ENCODE data around the gene LRRC59. TPM values are rescaled to one million over a fixed set of nuclear protein-coding genes. Genes with fewer than 3 reads are reported as not detected.
A peak's percentile ranks its signal among the peaks of the same experiment; 100 is the strongest.

Gene LRRC59
- total and polyA plus RNA-seq, 7 donors, result 32.4 to 116 (median 38.8) TPM

GRCh38 chr17:50372758-50373556, 24.4 kb downstream of the LRRC59 start, which contains the start of the genes EME1 and MRPL27:
EME1 (plus strand) TSS chr17:50373229; CDS start chr17:50375209, 1,980 bp downstream.
MRPL27 (minus strand) TSS chr17:50373184; CDS start chr17:50373170, 14 bp downstream.
- Histone ChIP-seq H3K4me1 (peaks cover 0 to 22% (median 17%) of the 10 kb centered on the region in 4 donors), H3K36me3 (peaks cover 9 to 29% (median 21%) of the 10 kb centered on the region in 4 donors), H3K27me3 (no peaks in the 10 kb centered on the region), H3K27ac (peak within 1 kb of the TSS; percentile 84 to 93 (median 90)), H3K4me3 (peak within 1 kb of the TSS; percentile 57 to 77 (median 76)), H3K9me3 (no peaks in the 10 kb centered on the region)
- TF ChIP-seq CTCF (IDR thresholded peaks at IDR 0.05) (no peak), EP300 (IDR thresholded peaks at IDR 0.05) (no peak), POLR2AphosphoS5 (IDR thresholded peaks at IDR 0.05) (peak; percentile 70 to 81 (median 79)), POLR2A (IDR thresholded peaks at IDR 0.05) (peak in 1 of 2 donors; percentile 46)
- intact Hi-C loops (cut with DNase I), result no loop called here
- peak; percentile 92 for DNase-seq
- WGBS, 2 donors, result 2% methylated on average over 42 of the region's 42 CpGs

GRCh38 chr17:50372222-50372757, 25.0 kb downstream of the LRRC59 start:
- Histone ChIP-seq H3K4me1 (peaks cover 0 to 22% (median 17%) of the 10 kb centered on the region in 4 donors), H3K36me3 (peaks cover 16 to 35% (median 27%) of the 10 kb centered on the region in 4 donors), H3K27ac (peak overlapping the region; percentile 84 to 93 (median 90)), H3K9me3 (no peaks in the 10 kb centered on the region), H3K27me3 (no peaks in the 10 kb centered on the region), H3K4me3 (peak overlapping the region; percentile 57 to 77 (median 76))
- intact Hi-C loops (cut with DNase I), result no loop called here
- TF ChIP-seq POLR2A (IDR thresholded peaks at IDR 0.05) (no peak), EP300 (IDR thresholded peaks at IDR 0.05) (no peak), POLR2AphosphoS5 (IDR thresholded peaks at IDR 0.05) (no peak), CTCF (IDR thresholded peaks at IDR 0.05) (no peak)
- no peak for DNase-seq
- 8 to 20% methylated on average over 14 of the region's 14 CpGs for WGBS, 2 donors

- Histone ChIP-seq H3K4me1 (peaks cover 0 to 22% (median 17%) of the 10 kb centered on the region in 4 donors), H3K4me3 (no peak overlapping the region), H3K36me3 (peaks cover 16 to 43% (median 33%) of the 10 kb centered on the region in 4 donors), H3K9me3 (no peaks in the 10 kb centered on the region), H3K27ac (no peak overlapping the region), H3K27me3 (no peaks in the 10 kb centered on the region)
- intact Hi-C loops (cut with DNase I), result no loop called here
- no peak for TF ChIP-seq POLR2AphosphoS5 (IDR thresholded peaks at IDR 0.05)
- no peak for TF ChIP-seq CTCF (IDR thresholded peaks at IDR 0.05)
- no peak for TF ChIP-seq EP300 (IDR thresholded peaks at IDR 0.05)
- no peak for DNase-seq
- WGBS, 2 donors, result 90 to 95% methylated on average over 2 of the region's 2 CpGs
These were observed 25.8 kb downstream of the LRRC59 start for GRCh38 chr17:50371526-50371925.

GRCh38 chr17:50370052-50370451, 27.3 kb downstream of the LRRC59 start:
- Histone ChIP-seq H3K9me3 (no peaks in the 10 kb centered on the region), H3K4me3 (no peak overlapping the region), H3K27me3 (no peaks in the 10 kb centered on the region), H3K36me3 (peaks cover 16 to 58% (median 39%) of the 10 kb centered on the region in 4 donors), H3K4me1 (peaks cover 0 to 22% (median 17%) of the 10 kb centered on the region in 4 donors), H3K27ac (no peak overlapping the region)
- no peak for TF ChIP-seq EP300 (IDR thresholded peaks at IDR 0.05)
- TF ChIP-seq CTCF (IDR thresholded peaks at IDR 0.05), result no peak
- no peak for TF ChIP-seq POLR2AphosphoS5 (IDR thresholded peaks at IDR 0.05)
- TF ChIP-seq POLR2A (IDR thresholded peaks at IDR 0.05), result no peak
- intact Hi-C loops (cut with DNase I), result no loop called here
- no peak for DNase-seq
- 95 to 96% methylated on average over 5 of the region's 5 CpGs for WGBS, 2 donors

All from sigmoid colon (tissue), 7 donors.